Measurements from ENCODE around the gene GPX4.

The GPX4 gene

DNA sequence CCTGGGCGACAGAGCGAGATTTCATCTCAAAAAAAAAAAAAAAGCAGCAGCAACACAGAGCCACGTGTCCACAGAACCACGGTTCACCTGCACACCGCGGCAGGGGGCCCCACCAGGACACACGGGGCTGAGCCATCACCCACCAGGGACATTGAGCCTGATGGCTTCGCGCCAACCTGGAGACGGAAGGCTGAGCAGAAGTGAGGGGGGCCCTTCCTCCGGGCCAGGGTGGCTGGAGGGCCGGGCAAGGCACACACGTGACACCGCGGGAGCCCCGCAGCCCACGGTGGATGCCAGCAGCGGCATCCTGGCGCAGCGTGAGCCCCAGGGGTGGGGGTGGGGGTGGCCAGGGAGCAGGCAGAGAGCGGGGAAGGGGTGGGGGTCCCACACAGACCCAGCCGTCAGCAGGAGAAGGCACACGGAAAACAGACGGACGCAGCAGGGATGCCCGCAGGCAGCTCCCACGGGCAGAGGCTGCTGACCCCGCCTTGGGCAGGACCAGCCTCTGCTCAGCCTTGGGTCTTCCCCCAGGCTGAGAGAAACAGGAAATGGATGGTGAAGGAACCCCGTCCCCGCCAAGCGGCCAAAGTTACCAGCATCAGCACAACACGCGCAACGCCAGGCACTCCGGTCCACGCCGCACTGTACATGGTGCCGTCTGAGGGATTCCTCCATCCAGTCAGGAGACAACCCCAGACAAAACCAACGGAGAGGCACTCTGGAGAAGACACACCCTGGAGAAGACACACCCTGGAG, 36.7 kb downstream of the GPX4 start:
- H3K36me3 ChIP-seq (replicated peaks), result peaks cover 16% of the 10 kb centered on the region

DNA sequence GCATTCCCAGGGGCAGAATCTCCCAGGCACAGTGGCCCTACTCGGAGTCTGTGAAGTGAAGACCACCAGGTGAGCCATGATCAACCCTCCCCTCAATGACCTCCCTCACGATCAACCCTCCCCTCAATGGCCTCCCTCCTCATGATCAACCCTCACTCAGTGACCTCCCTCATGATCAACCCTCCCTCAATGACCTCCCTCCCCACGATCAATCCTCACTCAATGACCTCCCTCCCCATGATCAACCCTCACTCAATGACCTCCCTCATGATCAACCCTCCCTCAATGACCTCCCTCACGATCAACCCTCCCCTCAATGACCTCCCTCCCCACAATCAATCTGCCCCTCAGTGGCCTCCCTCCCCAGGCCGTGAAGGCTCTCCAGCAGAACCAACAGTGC, 38.1 kb downstream of the GPX4 start:
- H3K27ac ChIP-seq, result no peak overlapping the region
- in situ Hi-C loops (cut with HindIII; ENCODE audit: low pct_ligation_motif_present, low sequenced_read_pairs), result no loop called here
- no peak for TF ChIP-seq CTCF (IDR thresholded peaks at IDR 0.05; ENCODE audit: low read depth, low read length, missing control alignments)
- H3K4me3 ChIP-seq (ENCODE audit: low read depth, low read length), result no peak overlapping the region
- H3K36me3 ChIP-seq (replicated peaks), result peaks cover 25% of the 10 kb centered on the region
- DNase-seq, result no peak
- H3K27me3 ChIP-seq (replicated peaks), result no peaks in the 10 kb centered on the region

More for the DNA sequence above, 36.7 kb downstream of the GPX4 start:
- in situ Hi-C loops (cut with HindIII; ENCODE audit: low pct_ligation_motif_present, low sequenced_read_pairs), result no loop called here
- Histone ChIP-seq H3K4me3 (ENCODE audit: low read depth, low read length) (no peak overlapping the region), H3K27me3 (replicated peaks) (no peaks in the 10 kb centered on the region), H3K27ac (no peak overlapping the region)
- TF ChIP-seq CTCF (IDR thresholded peaks at IDR 0.05; ENCODE audit: low read depth, low read length, missing control alignments), result no peak
- DNase-seq, result no peak

DNA sequence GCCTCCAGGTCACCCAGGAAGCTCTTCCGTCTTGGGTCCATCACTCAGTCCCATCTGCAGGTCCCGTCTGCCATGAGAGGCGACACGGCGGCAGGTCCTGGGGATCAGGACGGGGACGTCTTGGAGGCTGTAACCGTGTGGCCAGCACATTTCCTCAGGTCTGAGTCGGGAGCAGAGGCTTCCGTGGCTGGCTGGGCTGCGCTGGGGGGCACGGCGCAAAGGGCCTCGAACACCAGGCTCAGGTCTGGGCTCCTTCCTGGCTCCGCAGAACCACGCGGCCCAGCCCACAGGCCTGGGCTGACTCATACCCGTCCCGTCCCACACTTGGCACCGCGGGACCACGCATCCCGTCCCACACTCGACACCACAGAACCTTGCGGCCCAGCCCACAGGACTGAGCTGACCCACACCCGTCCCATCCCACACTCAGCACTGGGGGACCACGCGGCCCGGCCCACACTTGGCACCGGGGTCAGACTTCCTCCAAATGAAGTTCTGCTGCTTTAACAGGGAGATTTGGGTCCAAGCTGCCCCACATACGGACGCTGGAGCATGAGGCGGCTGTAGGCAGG, 40.1 kb downstream of the GPX4 start:
- Histone ChIP-seq H3K27me3 (replicated peaks) (no peaks in the 10 kb centered on the region), H3K27ac (no peak overlapping the region), H3K4me3 (ENCODE audit: low read depth, low read length) (no peak overlapping the region), H3K36me3 (replicated peaks) (peaks cover 28% of the 10 kb centered on the region)
- in situ Hi-C loops (cut with HindIII; ENCODE audit: low pct_ligation_motif_present, low sequenced_read_pairs), result no loop called here
- no peak for TF ChIP-seq CTCF (IDR thresholded peaks at IDR 0.05; ENCODE audit: low read depth, low read length, missing control alignments)
- no peak for DNase-seq

DNA sequence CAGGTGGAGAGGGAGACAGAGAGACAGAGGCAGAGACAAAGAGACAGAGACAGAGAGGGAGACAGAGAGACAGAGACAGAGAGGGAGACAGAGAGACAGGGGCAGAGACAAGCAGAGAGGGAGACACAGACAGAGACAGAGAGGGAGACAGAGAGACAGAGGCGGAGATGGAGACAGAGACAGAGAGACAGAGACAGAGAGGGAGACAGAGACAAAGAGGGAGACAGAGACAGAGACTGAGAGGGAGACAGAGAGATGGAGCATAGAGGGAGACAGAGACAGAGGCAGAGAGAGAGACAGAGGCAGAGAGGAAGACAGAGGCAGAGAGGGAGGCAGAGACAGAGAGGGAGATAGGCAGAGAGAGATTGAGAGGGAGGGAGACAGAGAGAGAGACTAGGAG, 40.9 kb downstream of the GPX4 start:
- TF ChIP-seq CTCF (IDR thresholded peaks at IDR 0.05; ENCODE audit: low read depth, low read length, missing control alignments), result no peak
- in situ Hi-C loops (cut with HindIII; ENCODE audit: low pct_ligation_motif_present, low sequenced_read_pairs), result no loop called here
- Histone ChIP-seq H3K27ac (no peak overlapping the region), H3K36me3 (replicated peaks) (peaks cover 32% of the 10 kb centered on the region), H3K27me3 (replicated peaks) (no peaks in the 10 kb centered on the region), H3K4me3 (ENCODE audit: low read depth, low read length) (no peak overlapping the region)
- DNase-seq, result no peak

DNA sequence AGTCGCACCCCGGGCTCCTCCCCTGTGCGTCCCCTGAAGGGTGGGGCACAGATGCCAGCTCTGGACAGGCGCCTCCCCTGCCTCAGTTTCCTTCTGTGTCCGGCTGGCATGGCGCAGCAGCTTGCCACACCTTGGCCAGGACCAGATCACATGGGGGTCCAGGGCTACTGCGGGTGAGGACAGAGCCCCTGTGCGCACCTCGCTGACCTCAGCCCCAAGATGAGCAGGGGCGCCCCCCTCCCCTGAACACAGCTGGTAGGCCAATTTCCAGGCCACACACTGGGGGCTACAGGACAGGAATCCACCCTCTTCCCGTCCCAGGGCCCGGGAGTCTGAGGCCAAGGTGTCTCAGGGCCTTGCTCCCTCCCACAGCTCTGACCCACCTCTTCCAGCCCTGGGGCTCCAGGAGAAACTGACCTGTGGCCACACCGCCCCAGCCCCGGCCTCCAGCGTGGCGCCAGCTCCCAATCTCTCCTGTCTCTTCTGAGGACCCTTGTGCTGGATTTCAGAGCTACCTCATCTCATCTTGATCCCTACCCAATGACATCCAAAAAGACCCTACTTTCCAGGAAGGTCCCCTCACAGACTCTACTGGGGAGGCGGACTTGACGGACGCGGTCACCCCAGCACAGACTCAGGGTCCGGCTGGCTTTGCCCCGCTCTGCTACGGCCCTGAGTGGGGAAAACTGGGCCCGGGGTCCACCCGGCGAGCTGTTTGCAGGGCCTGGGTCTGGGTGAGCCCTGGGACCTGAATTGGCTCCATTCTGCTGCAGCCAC, 42.0 kb downstream of the GPX4 start:
- Histone ChIP-seq H3K27ac (no peak overlapping the region), H3K27me3 (replicated peaks) (no peaks in the 10 kb centered on the region), H3K4me3 (ENCODE audit: low read depth, low read length) (no peak overlapping the region), H3K36me3 (replicated peaks) (peaks cover 29% of the 10 kb centered on the region)
- TF ChIP-seq CTCF (IDR thresholded peaks at IDR 0.05; ENCODE audit: low read depth, low read length, missing control alignments), result no peak
- DNase-seq, result no peak
- in situ Hi-C loops (cut with HindIII; ENCODE audit: low pct_ligation_motif_present, low sequenced_read_pairs), result no loop called here

Data from brain microvascular endothelial cell (primary cell).